G401 (cell line): ENCODE results near the gene SLX4. TPM values are rescaled to one million over a fixed set of nuclear protein-coding genes. Genes with fewer than 3 reads are reported as not detected.
"Not testable (repeated sequence)": the region's sequence is repeated elsewhere in the genome, so short reads cannot be mapped to it uniquely, and the experiment has no call there.

Experiments
- DNase-seq: peaks from one replicate; pipeline ENCODE4 v3.0.0-alpha.2; 2015; ENCODE audit warnings: low spot score
- in situ Hi-C: cut with HindIII; loops from 2 replicates; pipeline ENCODE4 v1.10.0; 2016; ENCODE audit warnings: low sequenced_read_pairs, mixed read lengths
- total RNA-seq: library from RNA; depleted of rRNA; stranded (reverse); fragments of >200 nt; shearing (Covaris generic); gene quantifications from 2 replicates; pipeline ENCODE4 v1.2.3, GENCODE V29; 2014; rRNA removed

The SLX4 gene, protein sequence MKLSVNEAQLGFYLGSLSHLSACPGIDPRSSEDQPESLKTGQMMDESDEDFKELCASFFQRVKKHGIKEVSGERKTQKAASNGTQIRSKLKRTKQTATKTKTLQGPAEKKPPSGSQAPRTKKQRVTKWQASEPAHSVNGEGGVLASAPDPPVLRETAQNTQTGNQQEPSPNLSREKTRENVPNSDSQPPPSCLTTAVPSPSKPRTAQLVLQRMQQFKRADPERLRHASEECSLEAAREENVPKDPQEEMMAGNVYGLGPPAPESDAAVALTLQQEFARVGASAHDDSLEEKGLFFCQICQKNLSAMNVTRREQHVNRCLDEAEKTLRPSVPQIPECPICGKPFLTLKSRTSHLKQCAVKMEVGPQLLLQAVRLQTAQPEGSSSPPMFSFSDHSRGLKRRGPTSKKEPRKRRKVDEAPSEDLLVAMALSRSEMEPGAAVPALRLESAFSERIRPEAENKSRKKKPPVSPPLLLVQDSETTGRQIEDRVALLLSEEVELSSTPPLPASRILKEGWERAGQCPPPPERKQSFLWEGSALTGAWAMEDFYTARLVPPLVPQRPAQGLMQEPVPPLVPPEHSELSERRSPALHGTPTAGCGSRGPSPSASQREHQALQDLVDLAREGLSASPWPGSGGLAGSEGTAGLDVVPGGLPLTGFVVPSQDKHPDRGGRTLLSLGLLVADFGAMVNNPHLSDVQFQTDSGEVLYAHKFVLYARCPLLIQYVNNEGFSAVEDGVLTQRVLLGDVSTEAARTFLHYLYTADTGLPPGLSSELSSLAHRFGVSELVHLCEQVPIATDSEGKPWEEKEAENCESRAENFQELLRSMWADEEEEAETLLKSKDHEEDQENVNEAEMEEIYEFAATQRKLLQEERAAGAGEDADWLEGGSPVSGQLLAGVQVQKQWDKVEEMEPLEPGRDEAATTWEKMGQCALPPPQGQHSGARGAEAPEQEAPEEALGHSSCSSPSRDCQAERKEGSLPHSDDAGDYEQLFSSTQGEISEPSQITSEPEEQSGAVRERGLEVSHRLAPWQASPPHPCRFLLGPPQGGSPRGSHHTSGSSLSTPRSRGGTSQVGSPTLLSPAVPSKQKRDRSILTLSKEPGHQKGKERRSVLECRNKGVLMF (N-terminal part only)
- 4.8 and 5.9 TPM in 2 replicates for total RNA-seq

DNA sequence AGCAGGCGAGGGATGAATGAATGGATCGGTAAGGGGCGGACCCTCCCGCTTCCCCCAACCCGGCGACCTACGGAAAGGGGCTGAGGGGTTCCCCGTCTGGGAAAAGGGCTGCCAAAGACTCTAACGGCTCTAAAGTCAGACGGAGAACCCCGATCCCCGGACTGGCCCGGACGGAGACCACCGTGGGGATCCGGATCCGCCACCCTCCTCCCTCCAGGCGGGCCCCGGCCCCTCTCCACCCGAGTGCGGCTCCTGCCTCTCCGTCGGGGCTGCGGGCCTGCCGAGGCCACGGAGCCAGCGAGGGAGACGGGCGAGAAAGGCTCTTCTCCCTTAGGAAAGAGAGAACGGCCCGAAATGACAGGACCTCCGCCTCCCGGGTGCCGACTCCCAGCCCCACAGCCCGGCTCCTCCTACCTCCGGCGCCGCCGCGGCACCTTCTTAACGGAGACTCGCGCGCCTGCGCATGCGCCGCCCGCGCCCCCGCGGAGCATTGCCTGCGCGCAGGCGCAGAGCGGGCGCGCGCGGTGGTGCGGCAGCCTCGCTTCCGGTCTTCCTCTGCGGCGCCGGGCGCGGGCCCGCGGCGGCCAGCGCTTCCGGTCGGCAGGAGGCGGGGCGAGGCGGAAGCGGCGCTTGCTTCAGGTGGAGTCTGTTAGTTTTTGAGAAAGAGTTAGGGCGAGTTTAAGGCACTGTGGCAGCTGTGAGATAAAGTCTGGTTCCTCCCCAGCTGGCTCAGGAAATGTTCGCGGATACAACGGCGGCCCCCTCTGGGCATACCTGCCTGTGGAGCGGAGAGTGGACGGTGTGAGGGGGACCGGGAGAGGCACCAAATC lies at the start of gene SLX4:
Gene SLX4, minus strand, starts transcription at position 461 of the 830 bp plus-strand sequence. CDS start 2,642 bp downstream, outside the sequence.
- in situ Hi-C loops, result no loop called here
- DNase-seq, result peak; percentile 81

DNA sequence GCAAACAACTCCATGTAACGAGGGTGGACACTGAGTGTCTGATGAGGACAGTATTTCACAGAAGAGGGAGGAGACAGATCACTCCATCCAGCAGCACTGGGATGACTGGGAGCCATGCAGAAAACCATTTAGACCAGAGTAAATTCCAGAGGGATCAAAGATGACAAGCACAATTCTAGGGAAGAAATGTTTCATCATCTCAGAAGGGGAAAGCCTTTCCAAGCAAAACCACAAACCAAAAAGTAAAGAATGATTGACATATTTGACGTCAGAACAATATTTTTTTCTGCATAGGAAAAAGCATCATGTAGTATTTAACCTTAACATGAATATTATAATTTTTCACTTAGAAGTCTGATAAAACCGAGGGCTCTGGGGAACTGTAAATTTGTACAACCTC lies 47.8 kb upstream of the SLX4 start:
- in situ Hi-C loops, result no loop called here
- DNase-seq, result no peak

DNA sequence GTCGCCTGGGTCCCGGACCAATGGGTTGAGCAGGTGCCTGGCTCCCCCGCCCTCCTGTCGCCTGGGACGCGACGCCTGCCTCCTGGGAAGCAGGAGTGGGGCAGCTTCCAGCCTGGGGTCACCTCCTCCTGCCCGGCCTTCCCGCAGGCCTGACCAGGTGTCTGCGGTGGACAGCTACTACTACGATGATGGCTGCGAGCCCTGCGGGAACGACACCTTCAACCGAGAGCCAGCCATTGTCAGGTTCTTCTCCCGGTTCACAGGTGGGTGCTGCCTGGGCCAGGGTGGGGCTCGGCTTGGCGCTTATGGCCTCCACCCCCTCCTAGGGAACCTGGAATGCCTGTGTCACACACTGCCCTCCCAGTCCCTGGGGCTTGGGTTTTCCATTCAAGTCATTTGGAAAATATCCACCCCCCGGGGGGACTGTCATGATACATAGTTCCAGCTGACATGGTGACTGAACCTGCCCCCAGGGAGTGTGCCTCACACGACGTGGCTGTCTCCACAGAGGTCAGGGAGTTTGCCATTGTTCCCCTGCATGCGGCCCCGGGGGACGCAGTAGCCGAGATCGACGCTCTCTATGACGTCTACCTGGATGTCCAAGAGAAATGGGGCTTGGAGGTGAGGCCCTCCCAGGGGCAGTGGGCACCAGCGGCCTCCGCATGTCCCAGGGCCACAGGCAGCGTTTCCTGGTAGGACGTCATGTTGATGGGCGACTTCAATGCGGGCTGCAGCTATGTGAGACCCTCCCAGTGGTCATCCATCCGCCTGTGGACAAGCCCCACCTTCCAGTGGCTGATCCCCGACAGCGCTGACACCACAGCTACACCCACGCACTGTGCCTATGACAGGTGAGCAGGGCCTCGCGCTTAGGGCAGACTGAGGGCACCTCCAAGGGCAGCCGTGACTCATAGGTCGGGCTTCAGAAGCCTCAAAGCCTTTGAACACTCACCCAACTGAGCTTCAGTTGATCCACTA lies 45.4 kb upstream of the SLX4 start:
- in situ Hi-C loops, result no loop called here
- no peak for DNase-seq

DNA sequence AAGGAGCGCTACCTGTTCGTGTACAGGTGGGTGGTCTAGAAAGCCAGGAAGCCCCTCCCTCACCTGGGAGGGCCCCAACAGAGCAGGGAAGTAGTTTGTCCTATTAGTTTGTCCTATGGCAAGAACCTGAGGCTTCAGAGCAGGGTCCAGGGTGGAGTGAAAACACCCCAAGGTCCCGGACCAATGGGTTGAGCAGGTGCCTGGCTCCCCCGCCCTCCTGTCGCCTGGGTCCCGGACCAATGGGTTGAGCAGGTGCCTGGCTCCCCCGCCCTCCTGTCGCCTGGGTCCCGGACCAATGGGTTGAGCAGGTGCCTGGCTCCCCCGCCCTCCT lies 44.7 kb upstream of the SLX4 start:
- DNase-seq, in situ Hi-C loops: not testable (repeated sequence)

DNA sequence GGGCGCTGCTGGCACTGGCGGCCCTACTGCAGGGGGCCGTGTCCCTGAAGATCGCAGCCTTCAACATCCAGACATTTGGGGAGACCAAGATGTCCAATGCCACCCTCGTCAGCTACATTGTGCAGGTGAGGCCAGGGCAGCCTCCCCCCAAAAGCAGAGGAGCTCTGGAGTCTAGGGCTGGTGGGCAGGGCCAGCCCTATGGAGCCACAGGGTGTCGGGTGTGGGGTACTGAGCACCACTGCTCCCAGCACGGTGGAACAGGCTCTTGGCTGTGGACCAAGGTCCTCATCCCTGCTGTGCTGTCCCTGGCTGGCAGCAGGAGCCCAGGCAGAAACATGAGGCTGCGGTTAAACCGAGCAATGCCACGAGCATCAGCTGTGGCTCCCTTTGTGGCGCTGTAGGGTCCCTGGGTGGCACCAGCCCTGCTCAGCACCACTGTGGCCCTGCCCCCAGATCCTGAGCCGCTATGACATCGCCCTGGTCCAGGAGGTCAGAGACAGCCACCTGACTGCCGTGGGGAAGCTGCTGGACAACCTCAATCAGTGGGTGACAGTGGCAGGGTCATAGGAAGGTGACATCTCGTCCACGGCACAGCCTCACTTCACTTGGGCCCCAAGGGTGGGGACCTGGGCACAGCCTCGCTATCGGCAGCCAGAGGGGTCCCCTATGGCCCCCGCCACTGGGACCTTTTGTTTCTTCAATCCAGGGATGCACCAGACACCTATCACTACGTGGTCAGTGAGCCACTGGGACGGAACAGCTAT lies 44.2 kb upstream of the SLX4 start:
- in situ Hi-C loops, result no loop called here
- DNase-seq, result no peak

DNA sequence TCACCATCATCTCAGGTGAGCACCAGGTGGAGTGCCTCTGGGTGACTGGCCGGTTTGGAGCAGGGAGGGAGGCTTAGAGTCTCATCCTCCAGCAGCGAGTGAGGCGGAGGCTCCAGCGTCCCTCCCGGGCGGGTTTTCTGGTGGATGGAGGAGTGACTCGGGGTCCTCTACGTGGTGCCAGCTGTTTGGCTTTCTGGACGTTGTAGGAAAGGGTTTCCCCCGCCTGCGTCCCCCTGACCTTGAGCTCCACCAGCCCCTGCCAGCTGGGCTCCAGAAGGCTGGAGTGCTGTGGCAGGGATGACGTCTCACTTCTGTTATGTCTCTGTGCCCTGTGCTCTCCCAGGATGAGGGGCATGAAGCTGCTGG lies 43.6 kb upstream of the SLX4 start:
- in situ Hi-C loops, result no loop called here
- no peak for DNase-seq

DNA sequence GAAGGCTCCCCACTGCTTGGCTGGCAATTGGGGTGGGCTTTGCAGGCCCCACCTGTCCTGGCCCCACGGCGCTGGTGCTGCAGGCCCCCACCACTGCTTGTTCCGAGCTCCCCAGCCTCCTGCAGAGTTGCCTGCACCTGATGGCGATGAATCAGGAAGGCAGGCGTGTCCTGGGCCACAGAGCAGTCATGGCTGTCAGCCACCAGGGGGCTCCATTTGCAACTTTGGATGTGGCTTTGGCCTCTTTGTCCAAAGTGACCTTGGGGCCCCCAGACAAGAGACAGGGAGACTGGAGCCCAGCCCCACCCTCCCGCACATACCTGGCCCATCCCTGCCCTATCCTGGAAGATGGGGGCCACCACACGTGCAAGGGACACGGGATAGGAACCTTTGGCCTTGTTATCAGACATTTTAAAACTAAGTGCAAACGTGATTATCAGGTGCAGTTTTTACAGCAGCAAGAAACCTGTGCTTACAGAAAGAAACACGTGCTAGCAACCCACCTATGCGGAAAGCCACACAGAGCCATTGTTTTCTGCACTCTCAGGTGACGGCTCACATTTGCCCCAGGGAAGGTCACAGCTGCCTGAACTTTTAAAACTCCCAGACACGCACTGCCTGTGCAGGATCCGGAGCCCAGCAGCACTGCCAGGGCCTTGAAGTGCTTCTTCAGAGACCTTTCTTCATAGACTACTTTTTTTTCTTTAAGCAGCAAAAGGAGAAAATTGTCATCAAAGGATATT lies 43.0 kb upstream of the SLX4 start, which contains the start of gene DNASE1:
Gene DNASE1, plus strand, starts transcription at position 443 of the 743 bp plus-strand sequence. CDS start 683 bp downstream, outside the sequence.
- peak; percentile 35 for DNase-seq
- in situ Hi-C loops, result no loop called here

DNA sequence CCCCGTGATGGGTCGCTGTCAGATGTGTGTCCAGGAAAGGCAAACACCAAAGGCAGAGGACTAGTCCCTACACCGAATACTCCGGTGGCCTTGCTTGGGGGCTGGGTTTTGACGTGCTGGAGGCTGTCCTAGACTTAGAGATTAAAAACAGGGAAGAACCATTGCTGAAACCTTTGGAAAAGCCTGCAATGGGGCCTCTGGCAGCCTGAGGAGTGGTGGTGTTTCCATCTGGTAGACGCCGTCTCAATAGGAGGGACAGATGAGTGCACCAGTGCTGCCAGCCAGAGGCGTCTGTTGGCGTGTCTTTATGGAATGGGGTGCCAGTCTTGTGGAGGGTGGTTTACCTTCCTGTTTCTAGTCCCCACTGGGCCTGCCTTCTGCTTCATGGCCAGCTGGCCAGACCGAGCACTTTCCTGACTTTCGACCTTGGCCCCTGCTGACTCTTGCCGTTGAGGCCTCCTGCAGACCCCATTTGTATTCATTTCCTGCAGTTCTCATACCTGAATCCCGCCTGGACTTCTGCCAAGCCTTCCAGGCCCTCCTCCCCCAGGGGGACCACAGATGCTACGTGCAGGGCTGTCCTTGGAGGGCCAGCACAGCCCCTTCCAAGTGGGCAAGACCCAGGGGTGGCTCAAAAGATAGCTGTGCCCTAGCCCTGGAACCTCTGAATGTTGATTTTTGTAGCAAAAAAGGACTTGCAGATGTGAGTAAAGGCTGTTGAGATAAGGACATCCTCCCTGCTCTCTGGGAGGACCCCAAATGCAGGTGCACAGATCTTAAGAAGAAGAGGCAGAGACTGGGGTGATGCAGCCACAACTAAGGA lies 41.2 kb upstream of the SLX4 start:
- in situ Hi-C loops, result no loop called here
- DNase-seq, result peak; percentile 19

DNA sequence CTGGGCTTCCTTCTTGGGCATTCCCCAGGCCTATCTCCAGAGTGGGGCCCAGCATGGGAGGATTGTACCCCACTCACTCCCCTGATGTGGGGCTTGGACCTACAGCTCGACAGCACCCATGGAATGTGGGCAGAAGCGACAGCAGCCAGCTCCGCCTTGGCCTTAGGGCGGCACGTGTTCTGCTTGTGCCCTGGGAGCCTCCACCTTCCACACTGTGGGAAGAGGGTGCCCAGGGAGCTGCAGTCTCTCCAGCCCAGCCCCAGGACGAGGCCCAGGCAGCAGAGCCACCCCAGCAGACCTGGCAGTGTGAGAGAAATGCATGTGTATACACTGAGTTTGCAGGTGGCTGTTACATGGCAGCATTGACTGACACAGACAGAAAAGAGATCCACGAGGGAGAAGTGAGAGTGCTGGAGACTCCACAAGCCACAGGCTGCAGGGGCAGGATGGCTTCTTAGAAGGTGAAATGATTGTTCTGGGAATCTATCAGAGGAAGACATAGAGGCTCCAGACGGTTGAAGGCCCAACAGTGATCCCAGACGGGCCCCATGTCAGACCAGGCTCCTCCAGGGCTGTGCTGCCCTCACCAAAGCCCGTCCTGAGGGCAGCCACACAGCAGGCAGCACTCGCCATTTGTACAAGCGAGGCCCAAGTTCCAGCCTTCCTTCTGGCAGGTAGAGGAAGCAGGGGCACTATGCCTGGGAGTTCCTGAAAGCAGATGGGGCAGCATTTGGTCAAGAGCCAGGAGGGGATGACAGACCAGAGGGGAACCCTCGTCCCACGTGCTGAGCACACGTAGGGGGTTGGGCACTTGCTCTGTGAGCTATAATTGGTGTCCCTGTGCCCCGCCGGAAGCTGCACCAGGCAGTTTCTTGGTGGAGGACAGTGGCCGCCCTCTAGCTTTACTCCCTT lies 40.3 kb upstream of the SLX4 start:
- peak; percentile 49 for DNase-seq
- in situ Hi-C loops, result no loop called here

DNA sequence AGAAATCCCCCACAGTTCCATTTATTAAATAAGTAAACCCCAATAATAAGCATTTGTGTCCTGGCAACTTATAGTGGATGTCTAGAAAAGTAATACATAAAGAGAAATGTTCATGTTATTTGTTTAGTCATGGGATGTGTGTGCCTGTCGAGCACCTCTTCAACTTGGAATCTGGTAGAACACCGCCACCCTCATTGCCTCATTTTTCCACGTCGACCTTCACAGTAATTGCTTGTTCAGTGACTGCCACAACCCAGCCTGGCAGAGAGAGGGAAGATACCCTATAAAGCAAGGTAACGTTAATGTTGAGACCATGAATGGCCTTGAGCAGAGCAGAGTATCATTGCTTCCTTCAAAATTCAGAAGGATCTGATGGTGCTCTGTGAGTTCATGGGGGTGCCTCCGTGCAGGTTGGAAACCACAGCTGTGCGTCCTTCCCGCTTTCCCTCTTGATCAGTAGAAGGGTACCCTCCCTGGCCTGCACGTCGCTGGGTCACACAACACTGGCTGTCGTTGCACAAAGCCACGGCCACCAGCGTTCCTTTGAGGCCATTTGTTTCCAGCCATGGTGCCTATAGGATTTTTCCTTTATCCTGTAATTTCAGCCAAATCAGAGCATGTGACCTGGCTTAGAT lies 39.3 kb upstream of the SLX4 start:
- no peak for DNase-seq
- in situ Hi-C loops, result no loop called here

DNA sequence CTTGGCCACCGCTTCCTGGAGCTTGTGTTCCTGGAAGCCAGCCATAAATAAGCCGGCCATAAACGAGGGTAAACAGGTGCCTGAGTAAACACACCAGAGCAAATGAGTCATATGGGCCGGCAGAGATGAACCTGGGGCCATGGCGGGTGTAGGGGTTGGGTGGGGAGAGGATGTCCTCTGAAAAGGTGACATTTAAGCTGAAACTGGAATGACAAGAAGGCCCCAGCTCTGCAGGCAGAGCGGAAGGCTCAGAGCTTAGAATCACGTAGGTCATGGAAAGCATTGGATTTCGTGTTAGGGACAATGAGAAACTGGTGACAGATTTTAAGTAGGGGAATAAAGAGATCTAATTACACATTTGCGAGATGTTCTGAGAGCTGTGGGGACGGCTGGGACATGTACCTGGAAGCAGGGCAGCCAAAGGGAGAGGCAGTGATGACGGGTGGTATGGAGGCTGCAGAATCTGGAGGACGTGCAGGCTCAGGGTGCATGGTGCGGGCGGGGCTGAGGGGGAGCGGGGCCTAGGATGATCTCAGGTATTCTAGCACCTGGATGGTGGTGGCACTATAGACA lies 35.0 kb upstream of the SLX4 start:
- no peak for DNase-seq

DNA sequence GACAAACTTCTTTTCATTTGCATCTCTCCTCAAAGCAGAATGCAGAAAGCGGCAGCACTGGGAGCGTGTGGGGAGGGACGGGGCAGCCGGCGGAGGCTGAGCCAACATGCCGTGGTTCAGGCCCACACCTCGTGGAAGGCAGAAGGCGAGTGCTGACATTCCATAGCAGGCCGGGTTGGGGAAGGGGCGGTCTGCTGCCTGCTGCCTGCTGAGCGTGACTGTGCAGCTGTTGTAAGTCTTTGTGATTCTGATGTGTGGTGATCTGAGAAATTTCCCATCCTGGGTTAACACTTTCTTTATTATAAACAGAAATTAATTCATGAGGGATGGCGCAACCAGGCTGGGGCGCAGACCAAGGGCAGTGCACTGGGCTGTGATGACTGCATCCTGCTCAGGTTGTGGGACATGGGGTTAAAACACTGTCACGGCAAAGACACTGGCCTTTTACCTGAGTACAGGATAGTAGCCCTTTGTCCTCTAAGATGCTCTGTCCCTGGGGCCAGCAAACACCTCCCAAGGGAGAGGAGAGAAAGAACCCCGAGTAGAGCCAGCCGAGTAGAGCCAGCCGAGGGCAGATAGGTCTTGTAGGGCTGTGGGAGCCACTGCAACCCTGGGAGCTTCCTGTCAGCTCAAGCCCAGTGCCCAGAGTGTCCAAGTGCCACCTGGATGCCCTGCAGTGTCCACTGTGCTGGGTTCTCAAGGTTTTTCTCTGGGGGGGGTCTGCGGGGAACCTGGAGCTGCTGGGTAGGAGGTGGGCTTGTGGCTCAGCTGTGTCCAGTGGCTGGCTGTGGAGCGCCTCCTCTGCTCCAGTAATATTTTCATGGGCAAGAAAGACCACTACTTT lies 34.3 kb upstream of the SLX4 start:
- no peak for DNase-seq
- in situ Hi-C loops, result loop anchor here (10.0 kb wide), 1 partner anchor 109 kb away; no protein-coding TSS in a partner anchor

More for the DNA sequence above, 35.0 kb upstream of the SLX4 start:
- in situ Hi-C loops, result loop anchor here (10.0 kb wide), 1 partner anchor 108 kb away; no protein-coding TSS in a partner anchor

DNA sequence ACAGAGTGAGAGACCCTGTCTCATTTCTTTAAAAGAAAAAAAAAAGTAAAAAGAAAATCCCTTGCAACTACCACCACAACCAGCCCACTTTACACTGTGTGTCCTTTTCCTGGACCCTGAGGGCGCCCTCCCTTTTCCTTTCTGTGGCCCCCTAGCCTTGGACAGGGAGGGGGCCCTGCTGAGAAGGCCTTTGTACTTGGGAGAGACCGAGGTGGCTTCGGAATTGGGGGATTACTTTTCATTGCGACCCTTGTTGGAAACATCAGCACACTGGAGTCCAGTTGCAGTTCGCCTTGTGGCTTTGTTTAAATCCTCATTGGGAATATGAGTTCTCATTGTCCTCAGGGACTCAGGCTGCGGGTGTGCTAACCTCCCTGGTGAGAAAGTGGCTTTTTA lies 33.7 kb upstream of the SLX4 start:
- in situ Hi-C loops, result loop anchor here (10.0 kb wide), 1 partner anchor 110 kb away; no protein-coding TSS in a partner anchor
- DNase-seq, result no peak
